Type B pancreatic cell (in vitro differentiated cells): Measurements from ENCODE around the gene INO80. TPM values are rescaled to one million over a fixed set of nuclear protein-coding genes. Genes with fewer than 3 reads are reported as not detected.

Source experiments
- DNase-seq: peaks from one replicate; pipeline ENCODE4 v3.0.0; 2021; ENCODE audit warnings: mixed read lengths; ENCODE audit not compliant: unreplicated experiment; ENCODE audit errors: extremely low spot score
- H3K27ac Mint-ChIP-seq: 2 replicates; pipeline ENCODE4 v1.8.0; 2021; ENCODE audit warnings: mild to moderate bottlenecking, mixed read lengths
- H3K27me3 Mint-ChIP-seq: 2 replicates; pipeline ENCODE4 v1.8.0; 2021; ENCODE audit warnings: mixed read lengths
- H3K36me3 Mint-ChIP-seq: 2 replicates; pipeline ENCODE4 v1.8.0; 2021; ENCODE audit warnings: mixed read lengths
- H3K4me1 Mint-ChIP-seq: one replicate; pipeline ENCODE4 v1.8.0; 2021; ENCODE audit warnings: mixed read lengths; ENCODE audit not compliant: unreplicated experiment
- H3K4me3 Mint-ChIP-seq: 2 replicates; pipeline ENCODE4 v1.8.0; 2021; ENCODE audit warnings: mild to moderate bottlenecking, mixed read lengths
- H3K9me3 Mint-ChIP-seq: 2 replicates; pipeline ENCODE4 v1.8.0; 2021; ENCODE audit warnings: mixed read lengths
- total RNA-seq: library from RNA; stranded (reverse); gene quantifications from 2 replicates; pipeline ENCODE4 v1.2.1, GENCODE V29; 2021; ENCODE audit warnings: low replicate concordance
- TF ChIP-seq, protein P1 (sequence below): fragments of 200-600 bp; sonication (generic); conservative IDR thresholded peaks from 2 replicates; pipeline ENCODE4 v1.5.0; 2021; ENCODE audit warnings: antibody characterized with exemption, mild to moderate bottlenecking

INO80 gene
- total RNA-seq, 1 donor from 2014 or later = 22.3 TPM

DNA sequence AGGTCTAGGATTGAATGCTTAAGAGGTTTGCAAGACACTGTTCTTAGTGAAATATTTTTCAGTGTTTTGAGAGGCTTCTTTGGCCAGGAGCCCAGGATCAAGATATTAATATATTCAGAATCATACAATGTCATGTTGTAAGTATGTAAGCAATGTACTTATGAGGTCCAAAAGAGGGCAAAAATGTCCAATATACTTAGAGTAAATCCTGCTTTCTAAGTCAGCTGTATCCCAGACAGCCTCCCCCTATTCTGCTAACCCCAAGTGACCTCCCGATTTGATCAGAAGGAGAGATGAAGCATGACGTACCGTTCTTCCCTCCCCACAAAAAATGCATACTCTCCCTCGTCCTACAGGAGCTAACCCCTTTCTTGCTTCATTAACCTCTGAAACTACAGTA, 91.9 kb downstream of the INO80 start:
- Mint-ChIP-seq H3K27me3 (no peaks in the 10 kb centered on the region), H3K9me3 (no peaks in the 10 kb centered on the region), H3K36me3 (peaks cover 14% of the 10 kb centered on the region), H3K4me1 (peaks cover 4% of the 10 kb centered on the region), H3K4me3 (no peak overlapping the region), H3K27ac (no peak overlapping the region)
- TF ChIP-seq, protein P1, sequence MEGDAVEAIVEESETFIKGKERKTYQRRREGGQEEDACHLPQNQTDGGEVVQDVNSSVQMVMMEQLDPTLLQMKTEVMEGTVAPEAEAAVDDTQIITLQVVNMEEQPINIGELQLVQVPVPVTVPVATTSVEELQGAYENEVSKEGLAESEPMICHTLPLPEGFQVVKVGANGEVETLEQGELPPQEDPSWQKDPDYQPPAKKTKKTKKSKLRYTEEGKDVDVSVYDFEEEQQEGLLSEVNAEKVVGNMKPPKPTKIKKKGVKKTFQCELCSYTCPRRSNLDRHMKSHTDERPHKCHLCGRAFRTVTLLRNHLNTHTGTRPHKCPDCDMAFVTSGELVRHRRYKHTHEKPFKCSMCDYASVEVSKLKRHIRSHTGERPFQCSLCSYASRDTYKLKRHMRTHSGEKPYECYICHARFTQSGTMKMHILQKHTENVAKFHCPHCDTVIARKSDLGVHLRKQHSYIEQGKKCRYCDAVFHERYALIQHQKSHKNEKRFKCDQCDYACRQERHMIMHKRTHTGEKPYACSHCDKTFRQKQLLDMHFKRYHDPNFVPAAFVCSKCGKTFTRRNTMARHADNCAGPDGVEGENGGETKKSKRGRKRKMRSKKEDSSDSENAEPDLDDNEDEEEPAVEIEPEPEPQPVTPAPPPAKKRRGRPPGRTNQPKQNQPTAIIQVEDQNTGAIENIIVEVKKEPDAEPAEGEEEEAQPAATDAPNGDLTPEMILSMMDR = no peak
- no peak for DNase-seq

DNA sequence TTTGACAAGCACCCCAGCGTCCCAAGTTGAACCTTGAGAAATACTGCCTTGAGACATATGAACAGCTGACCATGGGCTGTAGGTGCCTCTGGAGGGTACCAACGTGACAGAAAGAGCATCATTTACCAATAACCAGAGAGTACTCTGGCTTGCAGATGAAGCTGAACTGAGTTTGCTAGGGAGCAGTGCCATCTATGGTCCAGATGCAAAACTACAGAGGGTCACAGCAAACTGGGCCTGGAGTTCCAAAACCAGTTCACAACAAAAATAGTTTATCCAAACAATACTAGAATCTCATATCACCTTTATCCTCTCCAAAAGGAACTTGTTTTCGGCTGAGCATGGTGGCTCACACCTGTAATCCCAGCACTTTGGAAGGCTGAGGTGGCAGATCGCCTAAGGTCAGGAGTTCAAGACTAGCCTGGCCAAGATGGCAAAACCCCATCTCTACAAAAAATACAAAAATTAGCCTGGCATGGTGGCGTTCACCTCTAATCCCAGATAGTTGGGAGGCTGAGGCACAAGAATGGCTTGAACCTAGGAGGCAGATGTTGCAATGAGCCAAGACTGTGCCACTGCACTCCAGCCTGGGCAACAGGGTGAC, 93.5 kb downstream of the INO80 start:
- no peak for DNase-seq
- Mint-ChIP-seq H3K36me3 (peaks cover 14% of the 10 kb centered on the region), H3K9me3 (no peaks in the 10 kb centered on the region)

DNA sequence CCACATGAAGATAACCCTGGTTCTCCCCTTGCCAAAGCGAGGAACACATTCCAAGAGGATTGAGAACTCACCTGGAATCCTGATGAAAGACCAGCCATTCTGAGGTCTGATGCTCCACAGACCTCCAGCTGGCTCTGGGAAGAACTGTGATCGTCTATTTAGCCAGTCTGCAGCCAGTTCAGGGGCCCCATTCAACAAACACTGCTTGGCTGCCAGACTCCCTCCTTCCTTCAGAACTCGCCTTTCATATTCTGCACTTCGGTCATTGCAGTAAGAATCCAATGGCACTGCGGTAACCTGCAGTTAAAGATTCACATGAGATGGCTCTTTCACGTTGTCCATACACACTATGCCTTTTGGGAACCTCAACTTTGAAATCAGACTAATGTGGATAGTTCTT, 95.3 kb downstream of the INO80 start:
- Mint-ChIP-seq H3K27ac (peak overlapping the region; percentile 41), H3K36me3 (peaks cover 9% of the 10 kb centered on the region), H3K27me3 (no peaks in the 10 kb centered on the region), H3K4me3 (no peak overlapping the region), H3K9me3 (no peaks in the 10 kb centered on the region), H3K4me1 (peaks cover 12% of the 10 kb centered on the region)
- TF ChIP-seq, protein P1 = no peak
- no peak for DNase-seq

More for the DNA sequence above, 93.5 kb downstream of the INO80 start:
- TF ChIP-seq, protein P1 = peak; percentile 83
- peaks cover 12% of the 10 kb centered on the region for H3K4me1 Mint-ChIP-seq
- H3K27ac Mint-ChIP-seq = no peak overlapping the region
- H3K4me3 Mint-ChIP-seq = no peak overlapping the region
- H3K27me3 Mint-ChIP-seq = no peaks in the 10 kb centered on the region

DNA sequence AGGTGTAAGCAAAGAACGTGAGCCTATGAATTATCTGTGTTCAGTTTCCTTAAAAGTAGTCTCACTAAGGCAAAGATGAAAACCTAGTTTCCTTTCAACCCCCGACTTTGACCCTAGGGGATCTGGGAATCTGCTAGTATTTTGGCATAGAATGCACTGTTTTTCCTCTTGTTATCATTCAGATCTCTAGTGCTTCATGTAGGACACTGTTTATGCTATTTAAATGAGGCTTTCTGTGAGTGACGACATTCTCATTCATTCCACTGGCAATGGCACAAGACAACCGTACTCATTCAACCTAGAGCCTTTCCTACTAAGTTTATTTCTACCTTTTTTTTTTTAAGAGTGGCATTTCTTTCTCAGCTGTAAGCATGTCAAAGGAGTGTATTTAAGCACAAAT, 95.8 kb downstream of the INO80 start:
- Mint-ChIP-seq H3K36me3 (peaks cover 6% of the 10 kb centered on the region), H3K4me3 (no peak overlapping the region), H3K27ac (peak overlapping the region; percentile 41), H3K9me3 (no peaks in the 10 kb centered on the region), H3K27me3 (no peaks in the 10 kb centered on the region), H3K4me1 (peaks cover 12% of the 10 kb centered on the region)
- no peak for DNase-seq
- TF ChIP-seq, protein P1 = no peak

DNA sequence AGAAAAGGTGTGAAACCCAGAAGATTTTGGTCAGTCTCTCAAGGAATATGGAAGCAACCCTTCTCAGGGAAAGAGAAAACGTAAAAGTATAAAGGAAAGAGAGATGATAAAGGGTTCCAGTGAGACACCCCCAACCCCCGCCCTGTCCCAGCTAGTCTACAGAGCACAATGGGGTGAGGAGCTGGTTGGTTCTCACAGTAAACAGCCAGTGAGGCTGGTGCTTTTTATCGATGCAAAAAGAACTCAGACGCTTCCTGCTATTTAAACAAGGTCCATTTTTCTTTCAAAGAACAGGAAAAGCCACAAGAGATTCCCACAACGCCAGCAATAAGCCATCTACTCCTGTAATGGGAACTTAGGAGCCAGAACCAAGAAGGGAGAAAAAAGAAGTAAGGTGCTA, 96.9 kb downstream of the INO80 start:
- Mint-ChIP-seq H3K4me3 (no peak overlapping the region), H3K9me3 (no peaks in the 10 kb centered on the region), H3K36me3 (peaks cover 13% of the 10 kb centered on the region), H3K27me3 (no peaks in the 10 kb centered on the region), H3K27ac (peak overlapping the region; percentile 90), H3K4me1 (peaks cover 8% of the 10 kb centered on the region)
- TF ChIP-seq, protein P1 = no peak
- no peak for DNase-seq
